Upper lobe of left lung (tissue), 6 donors: Measurements from ENCODE around the gene NDUFB10. TPM values are rescaled to one million over a fixed set of nuclear protein-coding genes. Genes with fewer than 3 reads are reported as not detected.
A peak's percentile ranks its signal among the peaks of the same experiment; 100 is the strongest.

ENCODE experiments used
- ATAC-seq, 2 donors: fragments of 200-7000 bp; cut with Tn5 transposase; one replicate each; pipeline ENCODE4 v1.9.1; 2022; ENCODE audit warnings: mild to moderate bottlenecking in 2 of 2, moderate library complexity in 2 of 2; ENCODE audit not compliant: low FRiP score in 2 of 2
- DNase-seq, 2 donors: peaks; one replicate each; pipeline ENCODE4 v3.0.0-alpha.2; 2019 to 2020
- H3K27ac ChIP-seq, 4 donors: fragments of 200-600 bp; sonication (generic); one replicate each; pipeline ENCODE4 v1.5.1; 2016 to 2019
- H3K27me3 ChIP-seq, 4 donors: fragments of 200-600 bp; sonication (generic); one replicate each; pipeline ENCODE4 v1.5.1; 2017 to 2019
- H3K36me3 ChIP-seq, 4 donors: fragments of 200-600 bp; sonication (generic); one replicate each; pipeline ENCODE4 v1.5.1; 2016 to 2019
- H3K4me1 ChIP-seq, 4 donors: fragments of 200-600 bp; sonication (generic); one replicate each; pipeline ENCODE4 v1.5.1; 2018 to 2019
- H3K4me3 ChIP-seq, 4 donors: fragments of 200-600 bp; sonication (generic); one replicate each; pipeline ENCODE4 v1.5.1; 2017 to 2019; ENCODE audit warnings: mild to moderate bottlenecking in 2 of 4, moderate library complexity in 1 of 4
- H3K9me3 ChIP-seq, 4 donors: fragments of 200-600 bp; sonication (generic); one replicate each; pipeline ENCODE4 v1.5.1; 2018 to 2019
- CTCF ChIP-seq, 6 experiments: fragments of 450-650 bp in 4 of 6; fragments of 200-600 bp in 2 of 6; sonication (generic) in 2 of 6; IDR thresholded peaks; one replicate each; pipeline ENCODE4 v1.5.1; 2016 to 2019; ENCODE audit warnings: antibody characterized with exemption in 6 of 6
- EP300 ChIP-seq, 4 donors: sonication (generic); formaldehyde crosslinking; IDR thresholded peaks; one replicate each; pipeline ENCODE4 v1.5.1; 2017; ENCODE audit warnings: antibody characterized with exemption in 4 of 4, control low read depth in 2 of 4
- POLR2A ChIP-seq, 4 donors: fragments of 450-650 bp; IDR thresholded peaks; one replicate each; pipeline ENCODE4 v1.5.1; 2016 to 2017; ENCODE audit warnings: antibody characterized with exemption in 4 of 4, mild to moderate bottlenecking in 2 of 4
- POLR2AphosphoS5 ChIP-seq, 2 donors: sonication (generic); formaldehyde crosslinking; IDR thresholded peaks; one replicate each; pipeline ENCODE4 v1.5.1; 2017; ENCODE audit warnings: antibody characterized with exemption in 2 of 2
- WGBS, 2 donors: methylation state at CpG; one replicate each; pipeline ENCODE4 v1.1.5; 2017 to 2018; 5-methylcytosine and 5-hydroxymethylcytosine counted together
- total RNA-seq, 6 donors: library from RNA; depleted of rRNA in 4 of 6; stranded (reverse); fragments of >200 nt in 4 of 6; gene quantifications; one replicate each; pipeline versions ENCODE4 v1.1.0 to v1.2.1, GENCODE V29; 2016 to 2021
- donor health status: DM: no; HTN: no; CAD: no; lungs with moderate emphysema.
- donor health status: DM: no; HTN: yes; CAD: no; lungs with severe emphysema.

Gene NDUFB10
- total RNA-seq, 6 donors from 2014 or later = 76.5 to 245 (median 107) TPM

DNA sequence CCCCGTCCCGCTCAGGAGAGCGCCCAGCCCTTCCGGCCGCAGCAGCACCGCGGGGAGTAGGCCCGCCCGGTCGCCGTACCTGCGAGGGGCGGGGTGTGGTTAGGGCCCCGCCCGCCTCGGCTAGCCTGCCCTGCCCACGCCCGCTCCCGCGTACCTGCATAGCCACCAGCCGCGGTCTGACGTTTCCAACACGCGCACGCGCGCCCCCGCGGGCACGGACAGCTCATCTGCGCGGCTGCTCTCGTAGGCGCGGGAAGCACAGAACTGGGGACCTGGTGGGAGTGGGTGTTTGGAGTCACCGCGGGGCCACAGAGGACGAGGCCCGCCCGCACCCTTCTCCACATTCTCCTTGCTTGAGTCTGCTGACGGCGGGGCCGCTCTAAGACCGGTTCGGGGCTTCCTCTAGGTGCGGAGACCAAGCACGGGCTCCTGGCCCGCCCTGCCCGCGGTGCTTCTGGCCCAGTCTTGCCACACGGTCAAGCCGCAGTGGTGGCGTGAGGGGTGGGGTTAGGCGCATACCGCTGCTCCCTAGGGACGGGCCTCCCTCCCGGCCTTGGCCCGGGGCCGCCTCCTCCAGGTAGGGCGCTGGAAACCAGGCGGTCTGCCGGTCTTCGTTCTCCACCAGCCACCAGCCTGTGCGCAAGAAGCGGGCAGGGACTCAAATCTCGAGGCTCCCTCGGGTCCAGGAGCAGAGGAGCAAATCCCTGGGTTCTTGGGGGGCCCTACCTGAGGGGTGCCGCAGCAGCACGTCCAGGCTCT, 20.1 kb downstream of the NDUFB10 start:
- peak overlapping the region in 3 of 4 donors; percentile 44 to 55 (median 54) for H3K4me3 ChIP-seq
- 33 to 43% methylated on average over 15 to 45 of the region's 70 CpGs for WGBS, 2 donors
- H3K27ac ChIP-seq = peak overlapping the region; percentile 70 to 79 (median 76)
- peak; percentile 92 to 96 for DNase-seq
- H3K9me3 ChIP-seq = no peaks in the 10 kb centered on the region
- H3K27me3 ChIP-seq = peaks cover 0 to 24% (median 10%) of the 10 kb centered on the region in 4 donors
- H3K36me3 ChIP-seq = peaks cover 14 to 46% (median 43%) of the 10 kb centered on the region in 4 donors
- H3K4me1 ChIP-seq = peaks cover 6 to 47% (median 18%) of the 10 kb centered on the region in 4 donors
- TF ChIP-seq CTCF (IDR thresholded peaks at IDR 0.05) (no peak), EP300 (IDR thresholded peaks at IDR 0.05) (no peak), POLR2AphosphoS5 (IDR thresholded peaks at IDR 0.05) (peak in 1 of 2 donors; percentile 24), POLR2A (IDR thresholded peaks at IDR 0.05) (peak in 3 of 4 donors; percentile 36 to 69 (median 64))
- ATAC-seq = peak in 1 of 2 donors; percentile 82

GRCh38 chr16:1980030-1980769, 20.9 kb downstream of the NDUFB10 start:
- Histone ChIP-seq H3K4me3 (peak overlapping the region in 3 of 4 donors; percentile 44 to 55 (median 54)), H3K36me3 (peaks cover 14 to 39% (median 36%) of the 10 kb centered on the region in 4 donors), H3K27me3 (peaks cover 0 to 24% (median 10%) of the 10 kb centered on the region in 4 donors), H3K9me3 (no peaks in the 10 kb centered on the region), H3K27ac (peak overlapping the region; percentile 70 to 79 (median 76)), H3K4me1 (peaks cover 13 to 54% (median 25%) of the 10 kb centered on the region in 4 donors)
- DNase-seq (peak in 1 of 2 donors; percentile 88), ATAC-seq (no peak)
- WGBS, 2 donors = 8 to 23% methylated on average over 5 to 51 of the region's 53 CpGs
- TF ChIP-seq CTCF (IDR thresholded peaks at IDR 0.05) (no peak), EP300 (IDR thresholded peaks at IDR 0.05) (no peak)

DNA sequence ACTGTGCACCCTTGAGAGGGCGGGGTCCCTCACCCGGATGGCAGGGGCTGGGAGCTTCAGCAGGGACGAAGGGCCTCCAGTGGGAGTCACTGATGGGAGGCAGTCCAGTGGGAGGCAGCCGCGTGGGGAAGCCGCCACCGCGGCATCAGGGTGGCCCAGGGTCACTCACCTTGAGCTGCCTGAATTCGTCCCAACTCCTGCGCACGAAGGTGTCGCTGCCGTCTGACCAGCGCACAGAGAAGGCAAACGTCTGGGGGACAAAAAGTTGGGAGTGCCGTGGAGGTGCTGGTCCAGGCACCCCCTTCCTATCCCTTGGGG, 21.4 kb downstream of the NDUFB10 start:
- Histone ChIP-seq H3K9me3 (no peaks in the 10 kb centered on the region), H3K4me3 (no peak overlapping the region), H3K27me3 (peaks cover 0 to 24% (median 10%) of the 10 kb centered on the region in 4 donors), H3K36me3 (peaks cover 9 to 36% (median 34%) of the 10 kb centered on the region in 4 donors), H3K4me1 (peaks cover 15 to 57% (median 28%) of the 10 kb centered on the region in 4 donors), H3K27ac (no peak overlapping the region)
- 30% methylated on average over 15 of the region's 16 CpGs; no CpG with 5 or more reads in 1 of the 2 donors for WGBS, 2 donors
- ATAC-seq (no peak), DNase-seq (peak in 1 of 2 donors; percentile 71)
- TF ChIP-seq CTCF (IDR thresholded peaks at IDR 0.05) (no peak), EP300 (IDR thresholded peaks at IDR 0.05) (no peak), POLR2AphosphoS5 (IDR thresholded peaks at IDR 0.05) (no peak), POLR2A (IDR thresholded peaks at IDR 0.05) (no peak)

- H3K27ac ChIP-seq = peak within 1 kb of the TSS in 1 of 4 donors; percentile 79
- no peaks in the 10 kb centered on the region for H3K9me3 ChIP-seq
- TF ChIP-seq POLR2A (IDR thresholded peaks at IDR 0.05) = no peak
- H3K36me3 ChIP-seq = peaks cover 3 to 36% (median 34%) of the 10 kb centered on the region in 4 donors
- 33% methylated on average over 2 to 6 of the region's 6 CpGs for WGBS, 2 donors
- H3K27me3 ChIP-seq = peaks cover 0 to 24% (median 10%) of the 10 kb centered on the region in 4 donors
- DNase-seq (peak in 1 of 2 donors; percentile 35), ATAC-seq (no peak)
- peak within 1 kb of the TSS in 3 of 4 donors; percentile 44 to 55 (median 54) for H3K4me3 ChIP-seq
- H3K4me1 ChIP-seq = peaks cover 15 to 57% (median 28%) of the 10 kb centered on the region in 4 donors
These were observed 22.1 kb downstream of the NDUFB10 start, which contains the start of gene NOXO1 for GRCh38 chr16:1981398-1981836. Gene NOXO1 (minus strand): TSS chr16:1981469. CDS start chr16:1981179, 290 bp downstream.

- H3K27ac ChIP-seq = no peak overlapping the region
- peaks cover 15 to 57% (median 28%) of the 10 kb centered on the region in 4 donors for H3K4me1 ChIP-seq
- TF ChIP-seq EP300 (IDR thresholded peaks at IDR 0.05) (no peak), POLR2A (IDR thresholded peaks at IDR 0.05) (no peak), POLR2AphosphoS5 (IDR thresholded peaks at IDR 0.05) (no peak), CTCF (IDR thresholded peaks at IDR 0.05) (no peak)
- ATAC-seq (no peak), DNase-seq (no peak)
- 38 to 76% methylated on average over 1 to 5 of the region's 5 CpGs for WGBS, 2 donors
- no peak overlapping the region for H3K4me3 ChIP-seq
- H3K9me3 ChIP-seq = no peaks in the 10 kb centered on the region
- peaks cover 3 to 34% (median 33%) of the 10 kb centered on the region in 4 donors for H3K36me3 ChIP-seq
- peaks cover 0 to 24% (median 10%) of the 10 kb centered on the region in 4 donors for H3K27me3 ChIP-seq
These were observed 22.7 kb downstream of the NDUFB10 start for GRCh38 chr16:1982013-1982433.
